Measurements from ENCODE around the gene TNFRSF6B. TPM values are rescaled to one million over a fixed set of nuclear protein-coding genes. Genes with fewer than 3 reads are reported as not detected.

The TNFRSF6B gene
- total and polyA plus RNA-seq, 2 of the 4 experiments (the other 2 are of a cell fraction): 1.3 to 11.0 TPM

- H4K91ac ChIP-seq (ENCODE audit: insufficient read depth, low read depth, low read length): no peak overlapping the region
- no peak overlapping the region for H4K8ac ChIP-seq (ENCODE audit: low read depth in 2 of 2, low read length in 2 of 2)
- ATAC-seq (ENCODE audit: low read depth) (no peak), DNase-seq (no peak)
- peaks cover 30% of the 10 kb centered on the region; the same call in 1 of the 2 replicates for H3K36me3 ChIP-seq (ENCODE audit: control insufficient read depth, insufficient read depth, low read length)
- H3K9me1 ChIP-seq (ENCODE audit: insufficient read depth, low read length): no peaks in the 10 kb centered on the region
- H3K4me3 ChIP-seq (ENCODE audit: insufficient read depth, low read depth, low read length): no peak overlapping the region
- in situ Hi-C loops (cut with MboI; ENCODE audit: low sequenced_read_pairs) (no loop called here), dilution Hi-C loops (cut with HindIII; ENCODE audit: low sequenced_read_pairs, unreplicated experiment) (no loop called here), intact Hi-C loops (cut with micrococcal nuclease) (no loop called here)
- no peak overlapping the region for H3K4ac ChIP-seq (ENCODE audit: low read depth, low read length)
- H3K14ac ChIP-seq (replicated peaks; ENCODE audit: low read depth, low read length): no peak overlapping the region
- no peak overlapping the region for H2BK15ac ChIP-seq (ENCODE audit: low read depth, low read length)
- H2BK20ac ChIP-seq (ENCODE audit: low read depth, low read length): no peak overlapping the region
- peaks cover 4 to 9% of the 10 kb centered on the region in 2 experiments; a peak in 2 of 4 replicates for H3K79me1 ChIP-seq (ENCODE audit: low read depth in 1 of 2, low read length in 2 of 2)
- H3K9me3 ChIP-seq (ENCODE audit: control insufficient read depth, insufficient read depth, low read length): no peaks in the 10 kb centered on the region
- H3K4me2 ChIP-seq (ENCODE audit: low read depth, low read length): no peak overlapping the region
- no peak overlapping the region for H3K56ac ChIP-seq (ENCODE audit: extremely low read depth, insufficient read depth, low read length)
- H2BK120ac ChIP-seq (ENCODE audit: low read depth, low read length): no peak overlapping the region
- no peak overlapping the region for H2AK9ac ChIP-seq (replicated peaks; ENCODE audit: low read depth, low read length, poor library complexity)
- H2AK5ac ChIP-seq (ENCODE audit: low read depth, low read length): no peak overlapping the region
- H3K4me1 ChIP-seq (ENCODE audit: control insufficient read depth, insufficient read depth, low read length): peaks cover 10% of the 10 kb centered on the region
- H2BK5ac ChIP-seq (ENCODE audit: low read depth, low read length, poor library complexity, severe bottlenecking): no peak overlapping the region
- no peak overlapping the region for H3K9ac ChIP-seq (ENCODE audit: low read depth, low read length)
- no peak overlapping the region for H3K18ac ChIP-seq (ENCODE audit: low read depth, low read length)
- ChIA-PET CTCF (no interaction called here), POLR2A (ENCODE audit: unreplicated experiment) (no interaction called here)
- no peak overlapping the region for H3K23ac ChIP-seq (ENCODE audit: low read depth, low read length)
- H3K27ac ChIP-seq (ENCODE audit: insufficient read depth, low read length): no peak overlapping the region
- TF ChIP-seq RAD21 (IDR thresholded peaks at IDR 0.05; ENCODE audit: low read length) (no peak), USF2 (IDR thresholded peaks at IDR 0.05; ENCODE audit: low read depth, low read length) (no peak), MAFK (IDR thresholded peaks at IDR 0.05; ENCODE audit: low read depth, low read length) (no peak), SMC3 (IDR thresholded peaks at IDR 0.05; ENCODE audit: low read depth, low read length) (no peak), RFX5 (IDR thresholded peaks at IDR 0.05; ENCODE audit: low read depth, low read length) (no peak), POLR2A (IDR thresholded peaks at IDR 0.05; ENCODE audit: low read depth, low read length) (no peak), CTCF (conservative IDR thresholded peaks at IDR 0.05; ENCODE audit: low read depth, low read length) (no peak), RCOR1 (IDR thresholded peaks at IDR 0.05; ENCODE audit: insufficient replicate concordance, low read length) (no peak)
- no peaks in the 10 kb centered on the region for H3K27me3 ChIP-seq (ENCODE audit: control insufficient read depth, insufficient read depth, low read length)
- H2AFZ ChIP-seq (replicated peaks; ENCODE audit: low read length, poor library complexity): no peak overlapping the region
- BruUV-seq (replicated peaks): no TSS peak
- H4K5ac ChIP-seq (ENCODE audit: low read depth, low read length): no peak overlapping the region
- 97% methylated on average over 14 of the region's 37 CpGs; no CpG with 5 or more reads in 1 of the 2 experiments for WGBS, 2 experiments (ENCODE audit: extremely low coverage in 2 of 2, insufficient read length in 1 of 2)
- H4K20me1 ChIP-seq (ENCODE audit: insufficient read depth, low read length): peaks cover 11% of the 10 kb centered on the region
Measured at GRCh38 chr20:63742381-63743024, 46.1 kb downstream of the TNFRSF6B start.
